ENCODE measurements around the gene PTRHD1. TPM values are rescaled to one million over a fixed set of nuclear protein-coding genes. Genes with fewer than 3 reads are reported as not detected.

The PTRHD1 gene
- total RNA-seq, 3 donors from 2014 or later, result 19.6 to 43.4 (median 41.9) TPM

DNA sequence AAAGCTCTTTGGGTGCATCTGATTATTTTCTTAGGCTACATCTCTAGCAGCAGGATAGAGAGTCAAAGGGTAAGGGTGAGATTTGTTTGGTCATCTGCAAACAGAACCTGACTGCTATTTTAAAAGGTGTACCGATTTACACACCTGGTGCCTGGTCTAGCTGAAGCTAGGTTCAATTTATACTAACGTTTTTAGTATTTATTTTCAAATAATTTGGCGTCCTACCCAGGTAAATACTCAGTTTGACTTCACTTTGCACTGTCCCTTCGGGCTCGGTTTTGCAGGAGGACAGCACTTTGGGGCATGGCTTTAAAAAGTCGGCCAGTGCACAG lies 683 bp downstream of the PTRHD1 start:
- DNase-seq, result no peak
- Histone ChIP-seq H3K4me1 (ENCODE audit: low read depth) (peaks cover 7% of the 10 kb centered on the region), H3K4me3 (peak overlapping the region; percentile 48), H3K9me3 (no peaks in the 10 kb centered on the region), H3K36me3 (ENCODE audit: low read depth) (no peaks in the 10 kb centered on the region)
- no peak for TF ChIP-seq CTCF (IDR thresholded peaks at IDR 0.05)
- ATAC-seq, result no peak
- intact Hi-C loops (cut with DNase I, micrococcal nuclease), result no loop called here

- intact Hi-C loops (cut with DNase I, micrococcal nuclease), result no loop called here
- no peaks in the 10 kb centered on the region for H3K9me3 ChIP-seq
- no peak for TF ChIP-seq CTCF (IDR thresholded peaks at IDR 0.05)
- H3K36me3 ChIP-seq (ENCODE audit: low read depth), result no peaks in the 10 kb centered on the region
- no peak for ATAC-seq
- DNase-seq, result no peak
- no peak overlapping the region for H3K4me3 ChIP-seq
- peaks cover 7% of the 10 kb centered on the region for H3K4me1 ChIP-seq (ENCODE audit: low read depth)
Observed at GRCh38 chr2:24791452-24791851, 1.7 kb downstream of the PTRHD1 start.

DNA sequence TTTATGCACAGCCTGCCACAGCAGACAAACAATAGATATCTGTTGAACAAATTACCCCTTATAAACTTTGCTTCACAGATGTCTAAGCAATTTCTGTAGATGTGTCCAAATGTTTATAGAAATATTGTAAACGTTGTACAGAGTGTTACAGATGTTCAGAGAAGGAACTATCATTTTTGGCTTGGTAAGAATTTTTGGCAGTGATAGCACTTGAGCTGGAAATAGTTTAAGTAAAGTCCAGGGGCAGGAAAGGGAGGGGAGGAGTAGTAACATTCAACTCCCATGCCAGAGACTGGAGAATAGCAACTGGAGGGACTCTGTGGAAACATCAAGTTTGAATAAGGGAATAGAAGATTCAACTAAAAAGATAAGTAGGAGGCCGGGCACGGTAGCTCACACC lies 4.4 kb downstream of the PTRHD1 start:
- no peak for TF ChIP-seq CTCF (IDR thresholded peaks at IDR 0.05)
- no peaks in the 10 kb centered on the region for H3K9me3 ChIP-seq
- peaks cover 5% of the 10 kb centered on the region for H3K4me1 ChIP-seq (ENCODE audit: low read depth)
- intact Hi-C loops (cut with DNase I, micrococcal nuclease), result no loop called here
- DNase-seq (no peak), ATAC-seq (no peak)
- no peak overlapping the region for H3K4me3 ChIP-seq
- no peaks in the 10 kb centered on the region for H3K36me3 ChIP-seq (ENCODE audit: low read depth)

- Histone ChIP-seq H3K9me3 (no peaks in the 10 kb centered on the region), H3K4me3 (no peak overlapping the region), H3K4me1 (ENCODE audit: low read depth) (peaks cover 4% of the 10 kb centered on the region), H3K36me3 (ENCODE audit: low read depth) (no peaks in the 10 kb centered on the region)
- TF ChIP-seq CTCF (IDR thresholded peaks at IDR 0.05), result no peak
- DNase-seq (no peak), ATAC-seq (no peak)
- intact Hi-C loops (cut with DNase I, micrococcal nuclease), result no loop called here
Observed at GRCh38 chr2:24787532-24787931, 5.7 kb downstream of the PTRHD1 start.

DNA sequence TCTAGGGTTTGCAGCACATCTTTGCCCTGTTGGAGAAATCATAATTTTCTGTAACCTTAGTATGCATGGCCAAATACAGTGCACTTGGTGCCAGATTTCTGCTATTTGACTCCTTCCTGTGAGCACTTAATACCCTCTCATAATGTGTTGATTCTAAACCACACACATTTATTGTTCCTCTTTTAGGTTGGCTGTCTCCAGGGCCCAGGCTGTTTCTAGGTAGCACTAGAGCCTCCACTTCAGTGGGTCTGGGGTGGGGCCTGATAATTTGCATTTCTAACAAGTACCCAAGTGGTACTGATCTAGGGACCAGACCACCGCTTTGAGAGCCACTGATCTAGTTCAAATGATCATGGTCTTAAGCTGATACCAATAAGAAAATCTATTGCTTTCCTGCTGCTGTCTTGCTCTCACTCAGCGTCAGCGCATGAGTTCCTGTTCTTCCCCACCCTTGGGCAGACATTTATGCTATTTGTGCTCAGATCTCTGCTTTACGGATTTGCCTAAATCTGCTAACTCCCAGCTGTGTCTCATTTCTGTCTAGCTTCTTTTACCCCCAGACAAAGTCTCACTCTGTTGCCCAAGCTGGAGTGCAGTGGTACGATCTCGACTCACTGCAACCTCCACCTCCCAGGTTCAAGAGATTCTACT lies 7.4 kb downstream of the PTRHD1 start:
- Histone ChIP-seq H3K4me1 (ENCODE audit: low read depth) (no peaks in the 10 kb centered on the region), H3K4me3 (no peak overlapping the region), H3K9me3 (no peaks in the 10 kb centered on the region), H3K36me3 (ENCODE audit: low read depth) (no peaks in the 10 kb centered on the region)
- intact Hi-C loops (cut with DNase I, micrococcal nuclease), result no loop called here
- DNase-seq (no peak), ATAC-seq (peak; percentile 76)
- TF ChIP-seq CTCF (IDR thresholded peaks at IDR 0.05), result no peak

GRCh38 chr2:24783641-24784040 lies 9.6 kb downstream of the PTRHD1 start:
- Histone ChIP-seq H3K9me3 (no peaks in the 10 kb centered on the region), H3K4me3 (no peak overlapping the region), H3K4me1 (ENCODE audit: low read depth) (no peaks in the 10 kb centered on the region), H3K36me3 (ENCODE audit: low read depth) (no peaks in the 10 kb centered on the region)
- TF ChIP-seq CTCF (IDR thresholded peaks at IDR 0.05), result no peak
- DNase-seq (no peak), ATAC-seq (no peak)
- intact Hi-C loops (cut with DNase I, micrococcal nuclease), result no loop called here

Data from mucosa of descending colon (tissue), 3 donors.